Measurements from ENCODE around the gene PAH.

- TF ChIP-seq POLR2A (IDR thresholded peaks at IDR 0.05) (no peak), POLR2AphosphoS5 (IDR thresholded peaks at IDR 0.05; ENCODE audit: insufficient read depth in 1 of 2, low read depth in 1 of 2) (no peak)
- TF ChIP-seq, protein P1, sequence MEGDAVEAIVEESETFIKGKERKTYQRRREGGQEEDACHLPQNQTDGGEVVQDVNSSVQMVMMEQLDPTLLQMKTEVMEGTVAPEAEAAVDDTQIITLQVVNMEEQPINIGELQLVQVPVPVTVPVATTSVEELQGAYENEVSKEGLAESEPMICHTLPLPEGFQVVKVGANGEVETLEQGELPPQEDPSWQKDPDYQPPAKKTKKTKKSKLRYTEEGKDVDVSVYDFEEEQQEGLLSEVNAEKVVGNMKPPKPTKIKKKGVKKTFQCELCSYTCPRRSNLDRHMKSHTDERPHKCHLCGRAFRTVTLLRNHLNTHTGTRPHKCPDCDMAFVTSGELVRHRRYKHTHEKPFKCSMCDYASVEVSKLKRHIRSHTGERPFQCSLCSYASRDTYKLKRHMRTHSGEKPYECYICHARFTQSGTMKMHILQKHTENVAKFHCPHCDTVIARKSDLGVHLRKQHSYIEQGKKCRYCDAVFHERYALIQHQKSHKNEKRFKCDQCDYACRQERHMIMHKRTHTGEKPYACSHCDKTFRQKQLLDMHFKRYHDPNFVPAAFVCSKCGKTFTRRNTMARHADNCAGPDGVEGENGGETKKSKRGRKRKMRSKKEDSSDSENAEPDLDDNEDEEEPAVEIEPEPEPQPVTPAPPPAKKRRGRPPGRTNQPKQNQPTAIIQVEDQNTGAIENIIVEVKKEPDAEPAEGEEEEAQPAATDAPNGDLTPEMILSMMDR (IDR thresholded peaks at IDR 0.05): no peak
Measured at GRCh38 chr12:102812344-102812743, 104.7 kb downstream of the PAH start.
